ENCODE measurements around the gene MAGOH.

DNA sequence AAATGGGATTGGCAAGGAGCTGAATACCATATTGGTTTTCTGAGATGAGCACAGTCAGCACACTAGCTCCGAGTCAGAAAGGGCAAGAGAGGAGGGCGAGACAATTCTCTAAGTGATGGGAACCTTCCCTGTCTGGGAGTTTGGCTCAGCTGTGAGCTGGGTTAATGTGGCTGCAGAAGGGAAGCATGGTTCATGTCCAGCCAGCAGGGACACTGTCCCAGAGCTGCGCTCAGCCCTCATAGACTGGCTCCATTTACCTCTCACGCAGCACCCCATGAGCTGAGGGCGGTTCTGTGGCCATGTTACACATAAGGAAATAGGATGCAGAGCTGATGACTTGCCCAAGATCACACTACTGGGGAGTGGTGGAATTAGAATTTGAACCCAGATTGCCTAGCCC, 57.4 kb downstream of the MAGOH start:
- TF ChIP-seq JUND (IDR thresholded peaks at IDR 0.05; ENCODE audit: low read depth, low read length), result no peak
- TF ChIP-seq, protein P1, sequence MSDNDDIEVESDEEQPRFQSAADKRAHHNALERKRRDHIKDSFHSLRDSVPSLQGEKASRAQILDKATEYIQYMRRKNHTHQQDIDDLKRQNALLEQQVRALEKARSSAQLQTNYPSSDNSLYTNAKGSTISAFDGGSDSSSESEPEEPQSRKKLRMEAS (IDR thresholded peaks at IDR 0.05; ENCODE audit: low read depth, low read length), result no peak
- TF ChIP-seq ATF7 (IDR thresholded peaks at IDR 0.05; ENCODE audit: low read depth), result no peak
- TF ChIP-seq, protein P2, sequence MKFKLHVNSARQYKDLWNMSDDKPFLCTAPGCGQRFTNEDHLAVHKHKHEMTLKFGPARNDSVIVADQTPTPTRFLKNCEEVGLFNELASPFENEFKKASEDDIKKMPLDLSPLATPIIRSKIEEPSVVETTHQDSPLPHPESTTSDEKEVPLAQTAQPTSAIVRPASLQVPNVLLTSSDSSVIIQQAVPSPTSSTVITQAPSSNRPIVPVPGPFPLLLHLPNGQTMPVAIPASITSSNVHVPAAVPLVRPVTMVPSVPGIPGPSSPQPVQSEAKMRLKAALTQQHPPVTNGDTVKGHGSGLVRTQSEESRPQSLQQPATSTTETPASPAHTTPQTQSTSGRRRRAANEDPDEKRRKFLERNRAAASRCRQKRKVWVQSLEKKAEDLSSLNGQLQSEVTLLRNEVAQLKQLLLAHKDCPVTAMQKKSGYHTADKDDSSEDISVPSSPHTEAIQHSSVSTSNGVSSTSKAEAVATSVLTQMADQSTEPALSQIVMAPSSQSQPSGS (IDR thresholded peaks at IDR 0.05; ENCODE audit: low read length), result no peak
- TF ChIP-seq, protein P3, sequence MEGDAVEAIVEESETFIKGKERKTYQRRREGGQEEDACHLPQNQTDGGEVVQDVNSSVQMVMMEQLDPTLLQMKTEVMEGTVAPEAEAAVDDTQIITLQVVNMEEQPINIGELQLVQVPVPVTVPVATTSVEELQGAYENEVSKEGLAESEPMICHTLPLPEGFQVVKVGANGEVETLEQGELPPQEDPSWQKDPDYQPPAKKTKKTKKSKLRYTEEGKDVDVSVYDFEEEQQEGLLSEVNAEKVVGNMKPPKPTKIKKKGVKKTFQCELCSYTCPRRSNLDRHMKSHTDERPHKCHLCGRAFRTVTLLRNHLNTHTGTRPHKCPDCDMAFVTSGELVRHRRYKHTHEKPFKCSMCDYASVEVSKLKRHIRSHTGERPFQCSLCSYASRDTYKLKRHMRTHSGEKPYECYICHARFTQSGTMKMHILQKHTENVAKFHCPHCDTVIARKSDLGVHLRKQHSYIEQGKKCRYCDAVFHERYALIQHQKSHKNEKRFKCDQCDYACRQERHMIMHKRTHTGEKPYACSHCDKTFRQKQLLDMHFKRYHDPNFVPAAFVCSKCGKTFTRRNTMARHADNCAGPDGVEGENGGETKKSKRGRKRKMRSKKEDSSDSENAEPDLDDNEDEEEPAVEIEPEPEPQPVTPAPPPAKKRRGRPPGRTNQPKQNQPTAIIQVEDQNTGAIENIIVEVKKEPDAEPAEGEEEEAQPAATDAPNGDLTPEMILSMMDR (IDR thresholded peaks at IDR 0.05 in 2 of 3, conservative IDR thresholded peaks at IDR 0.05 in 1 of 3; ENCODE audit: control insufficient read depth in 2 of 3, extremely low read depth in 1 of 3, insufficient read depth in 1 of 3, low read depth in 3 of 3, low read length in 3 of 3), result no peak
- TF ChIP-seq CREB1 (IDR thresholded peaks at IDR 0.05; ENCODE audit: low read depth), result no peak
- no peak for TF ChIP-seq EZH2 (IDR thresholded peaks at IDR 0.05; ENCODE audit: borderline replicate concordance, control insufficient read depth, low read depth, low read length)
- TF ChIP-seq NR2C1 (IDR thresholded peaks at IDR 0.05), result no peak
- no peak for TF ChIP-seq IKZF1 (conservative IDR thresholded peaks at IDR 0.05)

All from GM12878 (cell line).